Neutrophil (primary cell): Measurements from ENCODE around the gene CITED4.

Source experiments
- H3K27ac ChIP-seq: fragments of 200-600 bp; sonication (generic); 2 replicates; pipeline ENCODE4 v1.5.1; 2016; ENCODE audit warnings: mild to moderate bottlenecking, moderate library complexity
- H3K27me3 ChIP-seq: fragments of 200-600 bp; sonication (generic); 2 replicates; pipeline ENCODE4 v1.6.0; 2016; ENCODE audit warnings: mild to moderate bottlenecking
- H3K36me3 ChIP-seq: fragments of 200-600 bp; sonication (generic); 2 replicates; pipeline ENCODE4 v1.5.1; 2017
- H3K4me1 ChIP-seq, 2 experiments: fragments of 200-600 bp in 1 of 2; sonication (generic) in 1 of 2; 1 replicate in 1 of 2; 2 replicates in 1 of 2; pipeline versions ENCODE4 v1.5.1 to v1.6.1; 2013 to 2016; ENCODE audit warnings: low read depth in 1 of 2, low read length in 1 of 2, mild to moderate bottlenecking in 1 of 2, moderate library complexity in 1 of 2; ENCODE audit not compliant: control insufficient read depth in 1 of 2, insufficient read depth in 1 of 2
- H3K4me3 ChIP-seq, 2 experiments: fragments of 200-600 bp in 1 of 2; sonication (generic) in 1 of 2; 1 replicate in 1 of 2; 2 replicates in 1 of 2; pipeline ENCODE4 v1.5.1; 2013 to 2016; ENCODE audit warnings: low read depth in 1 of 2, low read length in 1 of 2, mild to moderate bottlenecking in 1 of 2, moderate library complexity in 1 of 2
- H3K9me3 ChIP-seq: fragments of 200-600 bp; sonication (generic); 2 replicates; pipeline ENCODE4 v1.5.1; 2016
- TF ChIP-seq, protein P1 (sequence below): fragments of 200-600 bp; sonication (generic); IDR thresholded peaks from 2 replicates; pipeline ENCODE4 v1.5.1; 2016; ENCODE audit warnings: antibody characterized with exemption

Gene CITED4

DNA sequence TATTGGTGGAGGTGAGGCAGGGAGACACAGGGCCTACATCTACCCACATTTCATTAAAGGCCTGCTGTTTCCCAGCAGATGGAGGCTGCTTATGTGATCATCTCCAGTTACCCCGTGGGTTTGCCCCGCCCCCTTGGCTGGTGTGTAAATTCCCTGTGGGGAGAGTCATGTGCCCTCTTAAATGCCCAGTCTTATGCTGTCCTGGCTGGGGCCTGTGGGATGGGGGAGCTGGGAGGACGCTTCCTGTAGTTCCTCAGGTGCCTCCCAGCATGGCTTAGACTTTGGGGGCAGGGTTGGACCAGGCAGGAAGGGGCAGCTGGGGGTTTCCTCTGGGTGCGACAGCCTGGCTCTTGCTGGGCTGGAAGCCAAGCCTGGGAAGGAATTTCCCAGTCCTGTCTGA, 15.5 kb upstream of the CITED4 start:
- H3K27ac ChIP-seq: no peak overlapping the region
- no peak overlapping the region for H3K4me3 ChIP-seq
- no peaks in the 10 kb centered on the region for H3K4me1 ChIP-seq
- H3K9me3 ChIP-seq: no peaks in the 10 kb centered on the region
- TF ChIP-seq, protein P1, sequence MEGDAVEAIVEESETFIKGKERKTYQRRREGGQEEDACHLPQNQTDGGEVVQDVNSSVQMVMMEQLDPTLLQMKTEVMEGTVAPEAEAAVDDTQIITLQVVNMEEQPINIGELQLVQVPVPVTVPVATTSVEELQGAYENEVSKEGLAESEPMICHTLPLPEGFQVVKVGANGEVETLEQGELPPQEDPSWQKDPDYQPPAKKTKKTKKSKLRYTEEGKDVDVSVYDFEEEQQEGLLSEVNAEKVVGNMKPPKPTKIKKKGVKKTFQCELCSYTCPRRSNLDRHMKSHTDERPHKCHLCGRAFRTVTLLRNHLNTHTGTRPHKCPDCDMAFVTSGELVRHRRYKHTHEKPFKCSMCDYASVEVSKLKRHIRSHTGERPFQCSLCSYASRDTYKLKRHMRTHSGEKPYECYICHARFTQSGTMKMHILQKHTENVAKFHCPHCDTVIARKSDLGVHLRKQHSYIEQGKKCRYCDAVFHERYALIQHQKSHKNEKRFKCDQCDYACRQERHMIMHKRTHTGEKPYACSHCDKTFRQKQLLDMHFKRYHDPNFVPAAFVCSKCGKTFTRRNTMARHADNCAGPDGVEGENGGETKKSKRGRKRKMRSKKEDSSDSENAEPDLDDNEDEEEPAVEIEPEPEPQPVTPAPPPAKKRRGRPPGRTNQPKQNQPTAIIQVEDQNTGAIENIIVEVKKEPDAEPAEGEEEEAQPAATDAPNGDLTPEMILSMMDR: no peak
- peaks cover 7% of the 10 kb centered on the region for H3K27me3 ChIP-seq
- no peaks in the 10 kb centered on the region for H3K36me3 ChIP-seq

DNA sequence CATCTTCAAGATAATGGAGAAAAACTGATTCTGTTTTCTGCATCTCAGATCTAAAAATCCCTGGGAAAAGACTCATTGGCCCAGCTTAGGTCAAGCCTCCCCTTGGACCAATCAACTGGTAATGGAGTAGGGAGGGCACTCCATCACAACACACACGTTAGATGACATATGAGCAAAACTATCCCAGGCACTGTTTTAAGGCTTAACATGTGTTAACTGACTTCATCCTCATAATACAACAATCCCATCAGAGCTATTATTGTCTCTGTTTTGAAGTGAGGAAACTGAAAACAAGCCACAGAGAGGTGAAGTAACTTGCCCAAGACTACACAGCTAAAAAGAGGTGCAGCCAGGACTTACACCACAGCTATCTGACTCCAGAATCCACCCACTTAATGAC, 14.7 kb upstream of the CITED4 start:
- Histone ChIP-seq H3K9me3 (no peaks in the 10 kb centered on the region), H3K27me3 (no peaks in the 10 kb centered on the region), H3K27ac (no peak overlapping the region), H3K36me3 (no peaks in the 10 kb centered on the region), H3K4me3 (no peak overlapping the region), H3K4me1 (no peaks in the 10 kb centered on the region)
- TF ChIP-seq, protein P1: no peak

DNA sequence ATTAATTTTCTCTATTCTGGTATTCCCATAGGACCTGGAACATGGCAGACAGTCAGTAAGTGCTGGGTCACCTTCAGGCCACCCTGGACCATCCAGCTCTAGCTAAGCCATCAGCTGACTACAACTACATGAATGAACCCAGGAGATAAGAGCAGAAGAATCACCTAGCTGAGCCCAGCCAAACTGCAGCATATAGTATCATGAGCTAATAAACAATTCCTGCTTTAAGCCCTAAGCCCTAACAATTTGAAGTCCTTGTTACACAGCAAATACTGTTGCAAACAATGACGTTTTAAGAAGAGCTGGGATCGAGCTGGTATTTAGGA, 14.2 kb upstream of the CITED4 start:
- no peaks in the 10 kb centered on the region for H3K4me1 ChIP-seq
- H3K4me3 ChIP-seq: no peak overlapping the region
- TF ChIP-seq, protein P1: no peak
- H3K27ac ChIP-seq: no peak overlapping the region
- H3K36me3 ChIP-seq: no peaks in the 10 kb centered on the region
- no peaks in the 10 kb centered on the region for H3K27me3 ChIP-seq
- H3K9me3 ChIP-seq: no peaks in the 10 kb centered on the region

DNA sequence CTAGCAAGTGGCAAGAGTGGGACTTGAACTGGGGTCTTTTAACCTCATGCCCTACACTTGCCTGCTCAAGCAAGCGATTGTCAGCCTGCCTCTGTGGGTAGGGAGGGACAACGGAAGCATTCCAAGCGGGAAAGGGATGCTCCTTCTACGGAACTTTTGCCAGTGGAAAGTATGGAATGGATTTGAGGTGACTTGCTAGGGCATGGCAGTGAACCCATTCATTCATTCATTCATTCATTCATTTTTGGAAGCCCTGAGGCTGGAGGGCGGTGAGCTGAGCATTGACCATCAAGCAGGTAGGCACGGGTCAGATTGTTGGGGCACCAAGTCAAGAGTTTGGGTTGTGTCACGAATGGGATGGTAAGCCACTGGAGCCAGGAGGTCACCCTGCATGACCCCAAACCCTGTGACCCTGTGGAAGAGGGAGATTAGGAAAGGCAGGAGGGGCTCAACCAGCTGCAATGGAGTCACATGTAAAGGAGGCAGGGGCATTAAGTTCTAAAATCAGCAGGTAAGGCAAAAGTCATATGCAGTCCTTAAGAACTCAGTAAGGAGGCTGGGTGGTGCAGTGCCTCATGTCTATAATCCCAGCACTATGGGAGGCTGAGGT, 11.8 kb upstream of the CITED4 start:
- Histone ChIP-seq H3K4me1 (no peaks in the 10 kb centered on the region), H3K27me3 (no peaks in the 10 kb centered on the region), H3K4me3 (no peak overlapping the region), H3K27ac (no peak overlapping the region), H3K36me3 (no peaks in the 10 kb centered on the region), H3K9me3 (no peaks in the 10 kb centered on the region)
- TF ChIP-seq, protein P1: no peak

DNA sequence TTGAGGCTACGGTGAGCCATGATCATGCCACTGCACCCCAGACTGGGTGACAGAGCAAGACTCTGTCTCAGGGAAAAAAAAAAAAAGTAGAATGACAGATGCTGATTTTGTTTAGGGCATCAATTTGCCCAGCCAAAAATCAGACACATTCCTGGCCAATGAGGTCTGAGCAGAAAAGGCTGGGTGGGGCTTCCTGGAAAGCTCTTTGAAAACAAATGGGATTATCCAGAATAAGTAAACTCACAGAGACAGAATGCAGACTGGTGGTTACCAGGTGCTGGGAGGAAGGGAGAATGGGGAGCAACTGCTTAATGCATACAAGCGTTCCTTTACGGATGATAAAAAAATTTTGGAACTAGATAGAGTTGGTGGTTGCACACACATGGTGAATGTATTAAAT, 10.1 kb upstream of the CITED4 start:
- TF ChIP-seq, protein P1: no peak
- Histone ChIP-seq H3K4me1 (no peaks in the 10 kb centered on the region), H3K9me3 (no peaks in the 10 kb centered on the region), H3K27me3 (no peaks in the 10 kb centered on the region), H3K36me3 (no peaks in the 10 kb centered on the region), H3K4me3 (no peak overlapping the region), H3K27ac (no peak overlapping the region)
